SK-N-SH treated with all-trans-retinoic acid at 6 μM for 48 hours (cell line): ENCODE data around the gene FAM13A.

Experiments
- ATAC-seq: fragments of 200-7000 bp; cut with Tn5 transposase; 3 replicates; pipeline ENCODE4 v1.9.1; 2020; ENCODE audit warnings: mild to moderate bottlenecking, moderate library complexity
- ARNTL ChIP-seq: fragments of 450-650 bp; formaldehyde crosslinking; IDR thresholded peaks from 2 replicates; pipeline ENCODE4 v1.5.0; 2020; ENCODE audit warnings: low read depth, mild to moderate bottlenecking, moderate library complexity, borderline replicate concordance
- BACH2 ChIP-seq: fragments of 250-450 bp; sonication (Bioruptor Pico); IDR thresholded peaks from 2 replicates; pipeline ENCODE4 v1.9.0; 2021; ENCODE audit warnings: mild to moderate bottlenecking, borderline replicate concordance
- CSDC2 ChIP-seq: fragments of 250-450 bp; sonication (Bioruptor Pico); IDR thresholded peaks from 2 replicates; pipeline ENCODE4 v1.5.0; 2020; ENCODE audit warnings: mild to moderate bottlenecking, moderate library complexity
- ESRRG ChIP-seq: fragments of 250-450 bp; sonication (Bioruptor Pico); IDR thresholded peaks from 2 replicates; pipeline ENCODE4 v1.6.1; 2021; ENCODE audit warnings: mild to moderate bottlenecking
- GLIS3 ChIP-seq: fragments of 250-450 bp; sonication (Bioruptor Pico); IDR thresholded peaks from 2 replicates; pipeline ENCODE4 v1.5.0; 2020; ENCODE audit warnings: mild to moderate bottlenecking, moderate library complexity
- ISL1 ChIP-seq: fragments of 250-450 bp; sonication (Bioruptor Pico); IDR thresholded peaks from 2 replicates; pipeline ENCODE4 v2.1.2; 2022; ENCODE audit warnings: mild to moderate bottlenecking, moderate library complexity
- OSR1 ChIP-seq: fragments of 250-450 bp; sonication (Bioruptor Pico); IDR thresholded peaks from 2 replicates; pipeline ENCODE4 v1.8.0; 2022; ENCODE audit warnings: moderate library complexity, mild to moderate bottlenecking, inconsistent platforms
- RARB ChIP-seq: fragments of 250-450 bp; sonication (Bioruptor Pico); IDR thresholded peaks from 2 replicates; pipeline ENCODE4 v1.8.0; 2021; ENCODE audit warnings: mild to moderate bottlenecking, moderate library complexity
- SNAI2 ChIP-seq: fragments of 250-450 bp; sonication (Bioruptor Pico); IDR thresholded peaks from 2 replicates; pipeline ENCODE4 v1.5.0; 2020; ENCODE audit warnings: mild to moderate bottlenecking, moderate library complexity
- TCF4 ChIP-seq: fragments of 250-450 bp; sonication (Bioruptor Pico); IDR thresholded peaks from 2 replicates; pipeline ENCODE4 v1.8.0; 2021; ENCODE audit warnings: mild to moderate bottlenecking, moderate library complexity, borderline replicate concordance
- TOX ChIP-seq: fragments of 250-450 bp; sonication (Bioruptor Pico); IDR thresholded peaks from 2 replicates; pipeline ENCODE4 v1.8.0; 2021; ENCODE audit warnings: mild to moderate bottlenecking, moderate library complexity, borderline replicate concordance
- ZC3H10 ChIP-seq: fragments of 250-450 bp; sonication (Bioruptor Pico); IDR thresholded peaks from 2 replicates; pipeline ENCODE4 v1.5.1; 2021; ENCODE audit warnings: mild to moderate bottlenecking, moderate library complexity
- ZFP3 ChIP-seq: fragments of 250-450 bp; sonication (Bioruptor Pico); IDR thresholded peaks from 2 replicates; pipeline ENCODE4 v1.5.0; 2020; ENCODE audit warnings: mild to moderate bottlenecking, moderate library complexity
- ZNF565 ChIP-seq: fragments of 450-650 bp; formaldehyde crosslinking; conservative IDR thresholded peaks from 2 replicates; pipeline ENCODE4 v1.5.0; 2020; ENCODE audit warnings: low read depth, mild to moderate bottlenecking, moderate library complexity
- ZNF70 ChIP-seq: fragments of 450-650 bp; formaldehyde crosslinking; IDR thresholded peaks from 2 replicates; pipeline ENCODE4 v1.5.0; 2020; ENCODE audit warnings: mild to moderate bottlenecking, moderate library complexity
- TF ChIP-seq, protein P1 (sequence below): fragments of 250-450 bp; sonication (Bioruptor Pico); IDR thresholded peaks from 2 replicates; pipeline ENCODE4 v1.8.0; 2021; ENCODE audit warnings: low read depth, mild to moderate bottlenecking, moderate library complexity, borderline replicate concordance
- TF ChIP-seq, protein P2 (sequence below): fragments of 250-450 bp; sonication (Bioruptor Pico); IDR thresholded peaks from 2 replicates; pipeline ENCODE4 v1.5.0; 2020; ENCODE audit warnings: mild to moderate bottlenecking, moderate library complexity
- TF ChIP-seq, protein P3 (sequence below): fragments of 250-450 bp; sonication (Bioruptor Pico); IDR thresholded peaks from 2 replicates; pipeline ENCODE4 v1.5.1; 2020; ENCODE audit warnings: low read depth, mild to moderate bottlenecking, moderate library complexity

FAM13A gene

DNA sequence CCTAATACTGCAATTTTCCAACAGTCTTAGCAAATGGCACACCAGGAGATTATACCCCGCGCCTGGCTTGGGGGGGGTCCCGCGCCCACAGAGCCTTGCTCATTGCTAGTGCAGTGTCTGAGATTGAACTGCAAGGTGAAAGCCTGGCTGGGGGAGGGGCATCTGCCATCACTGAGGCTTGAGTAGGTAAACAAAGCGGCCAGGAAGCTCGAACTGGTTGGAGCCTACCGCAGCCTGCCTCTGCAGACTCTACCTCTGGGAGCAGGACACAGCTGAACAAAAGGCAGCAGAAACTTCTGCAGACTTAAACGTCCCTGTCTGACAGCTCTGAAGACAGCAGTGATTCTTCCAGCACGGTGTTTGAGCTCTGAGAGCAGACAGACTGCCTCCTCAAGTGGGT, 186.6 kb downstream of the FAM13A start:
- TF ChIP-seq, protein P1, sequence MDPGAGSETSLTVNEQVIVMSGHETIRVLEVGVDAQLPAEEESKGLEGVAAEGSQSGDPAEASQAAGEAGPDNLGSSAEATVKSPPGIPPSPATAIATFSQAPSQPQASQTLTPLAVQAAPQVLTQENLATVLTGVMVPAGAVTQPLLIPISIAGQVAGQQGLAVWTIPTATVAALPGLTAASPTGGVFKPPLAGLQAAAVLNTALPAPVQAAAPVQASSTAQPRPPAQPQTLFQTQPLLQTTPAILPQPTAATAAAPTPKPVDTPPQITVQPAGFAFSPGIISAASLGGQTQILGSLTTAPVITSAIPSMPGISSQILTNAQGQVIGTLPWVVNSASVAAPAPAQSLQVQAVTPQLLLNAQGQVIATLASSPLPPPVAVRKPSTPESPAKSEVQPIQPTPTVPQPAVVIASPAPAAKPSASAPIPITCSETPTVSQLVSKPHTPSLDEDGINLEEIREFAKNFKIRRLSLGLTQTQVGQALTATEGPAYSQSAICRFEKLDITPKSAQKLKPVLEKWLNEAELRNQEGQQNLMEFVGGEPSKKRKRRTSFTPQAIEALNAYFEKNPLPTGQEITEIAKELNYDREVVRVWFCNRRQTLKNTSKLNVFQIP (CRISPR knock-in tag) = no peak
- TF ChIP-seq CSDC2 (CRISPR knock-in tag) (no peak), TCF4 (CRISPR knock-in tag) (no peak), ZFP3 (CRISPR knock-in tag) (no peak), ZC3H10 (CRISPR knock-in tag) (no peak), BACH2 (CRISPR knock-in tag) (no peak), OSR1 (no peak), ZNF565 (CRISPR knock-in tag) (no peak), ARNTL (CRISPR knock-in tag) (no peak), ESRRG (no peak), ZNF70 (CRISPR knock-in tag) (no peak)
- TF ChIP-seq, protein P2, sequence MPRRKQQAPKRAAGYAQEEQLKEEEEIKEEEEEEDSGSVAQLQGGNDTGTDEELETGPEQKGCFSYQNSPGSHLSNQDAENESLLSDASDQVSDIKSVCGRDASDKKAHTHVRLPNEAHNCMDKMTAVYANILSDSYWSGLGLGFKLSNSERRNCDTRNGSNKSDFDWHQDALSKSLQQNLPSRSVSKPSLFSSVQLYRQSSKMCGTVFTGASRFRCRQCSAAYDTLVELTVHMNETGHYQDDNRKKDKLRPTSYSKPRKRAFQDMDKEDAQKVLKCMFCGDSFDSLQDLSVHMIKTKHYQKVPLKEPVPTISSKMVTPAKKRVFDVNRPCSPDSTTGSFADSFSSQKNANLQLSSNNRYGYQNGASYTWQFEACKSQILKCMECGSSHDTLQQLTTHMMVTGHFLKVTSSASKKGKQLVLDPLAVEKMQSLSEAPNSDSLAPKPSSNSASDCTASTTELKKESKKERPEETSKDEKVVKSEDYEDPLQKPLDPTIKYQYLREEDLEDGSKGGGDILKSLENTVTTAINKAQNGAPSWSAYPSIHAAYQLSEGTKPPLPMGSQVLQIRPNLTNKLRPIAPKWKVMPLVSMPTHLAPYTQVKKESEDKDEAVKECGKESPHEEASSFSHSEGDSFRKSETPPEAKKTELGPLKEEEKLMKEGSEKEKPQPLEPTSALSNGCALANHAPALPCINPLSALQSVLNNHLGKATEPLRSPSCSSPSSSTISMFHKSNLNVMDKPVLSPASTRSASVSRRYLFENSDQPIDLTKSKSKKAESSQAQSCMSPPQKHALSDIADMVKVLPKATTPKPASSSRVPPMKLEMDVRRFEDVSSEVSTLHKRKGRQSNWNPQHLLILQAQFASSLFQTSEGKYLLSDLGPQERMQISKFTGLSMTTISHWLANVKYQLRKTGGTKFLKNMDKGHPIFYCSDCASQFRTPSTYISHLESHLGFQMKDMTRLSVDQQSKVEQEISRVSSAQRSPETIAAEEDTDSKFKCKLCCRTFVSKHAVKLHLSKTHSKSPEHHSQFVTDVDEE (CRISPR knock-in tag) = no peak

DNA sequence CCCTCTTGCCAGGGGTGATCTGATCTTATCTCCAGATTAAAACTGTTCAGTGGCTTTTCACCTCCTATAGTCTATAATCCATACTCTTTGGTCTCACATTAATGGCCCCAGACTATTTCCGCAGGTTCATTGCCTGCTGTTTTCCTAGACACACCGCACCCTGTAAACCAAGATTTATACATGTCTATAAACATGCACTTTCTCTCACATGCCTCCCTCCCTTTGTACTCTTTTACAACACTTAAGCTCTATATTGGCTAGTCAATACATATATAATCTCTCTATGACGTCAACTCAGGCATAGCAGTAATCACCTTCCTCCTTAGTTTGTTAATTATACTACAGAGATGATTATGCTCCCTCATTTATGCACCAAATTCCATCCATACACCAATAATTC, 188.5 kb downstream of the FAM13A start:
- TF ChIP-seq GLIS3 (CRISPR knock-in tag) = no peak
- TF ChIP-seq SNAI2 (CRISPR knock-in tag) = no peak
- TF ChIP-seq BACH2 (CRISPR knock-in tag) = no peak
- TF ChIP-seq CSDC2 (CRISPR knock-in tag) = no peak
- TF ChIP-seq OSR1 = no peak
- TF ChIP-seq ISL1 = no peak
- no peak for TF ChIP-seq ZC3H10 (CRISPR knock-in tag)
- TF ChIP-seq, protein P3, sequence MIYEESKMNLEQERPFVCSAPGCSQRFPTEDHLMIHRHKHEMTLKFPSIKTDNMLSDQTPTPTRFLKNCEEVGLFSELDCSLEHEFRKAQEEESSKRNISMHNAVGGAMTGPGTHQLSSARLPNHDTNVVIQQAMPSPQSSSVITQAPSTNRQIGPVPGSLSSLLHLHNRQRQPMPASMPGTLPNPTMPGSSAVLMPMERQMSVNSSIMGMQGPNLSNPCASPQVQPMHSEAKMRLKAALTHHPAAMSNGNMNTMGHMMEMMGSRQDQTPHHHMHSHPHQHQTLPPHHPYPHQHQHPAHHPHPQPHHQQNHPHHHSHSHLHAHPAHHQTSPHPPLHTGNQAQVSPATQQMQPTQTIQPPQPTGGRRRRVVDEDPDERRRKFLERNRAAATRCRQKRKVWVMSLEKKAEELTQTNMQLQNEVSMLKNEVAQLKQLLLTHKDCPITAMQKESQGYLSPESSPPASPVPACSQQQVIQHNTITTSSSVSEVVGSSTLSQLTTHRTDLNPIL (CRISPR knock-in tag) = no peak
- TF ChIP-seq RARB (CRISPR knock-in tag) = no peak
- TF ChIP-seq, protein P1 (CRISPR knock-in tag) = no peak
- no peak for TF ChIP-seq ZFP3 (CRISPR knock-in tag)
- no peak for TF ChIP-seq ARNTL (CRISPR knock-in tag)
- no peak for ATAC-seq

More for the DNA sequence above, 186.6 kb downstream of the FAM13A start:
- no peak for ATAC-seq

- TF ChIP-seq TOX (CRISPR knock-in tag) = no peak
- TF ChIP-seq ARNTL (CRISPR knock-in tag) = no peak
- no peak for TF ChIP-seq TCF4 (CRISPR knock-in tag)
- no peak for TF ChIP-seq ZNF565 (CRISPR knock-in tag)
- TF ChIP-seq, protein P2 (CRISPR knock-in tag) = no peak
- no peak for TF ChIP-seq GLIS3 (CRISPR knock-in tag)
- no peak for TF ChIP-seq ZNF70 (CRISPR knock-in tag)
- no peak for ATAC-seq
These were observed 190.0 kb downstream of the FAM13A start for GRCh38 chr4:88866862-88867550.
